Measurements from ENCODE around the gene RAD9A.
"Not testable (repeated sequence)": the region's sequence is repeated elsewhere in the genome, so short reads cannot be mapped to it uniquely, and the experiment has no call there.

RAD9A gene

DNA sequence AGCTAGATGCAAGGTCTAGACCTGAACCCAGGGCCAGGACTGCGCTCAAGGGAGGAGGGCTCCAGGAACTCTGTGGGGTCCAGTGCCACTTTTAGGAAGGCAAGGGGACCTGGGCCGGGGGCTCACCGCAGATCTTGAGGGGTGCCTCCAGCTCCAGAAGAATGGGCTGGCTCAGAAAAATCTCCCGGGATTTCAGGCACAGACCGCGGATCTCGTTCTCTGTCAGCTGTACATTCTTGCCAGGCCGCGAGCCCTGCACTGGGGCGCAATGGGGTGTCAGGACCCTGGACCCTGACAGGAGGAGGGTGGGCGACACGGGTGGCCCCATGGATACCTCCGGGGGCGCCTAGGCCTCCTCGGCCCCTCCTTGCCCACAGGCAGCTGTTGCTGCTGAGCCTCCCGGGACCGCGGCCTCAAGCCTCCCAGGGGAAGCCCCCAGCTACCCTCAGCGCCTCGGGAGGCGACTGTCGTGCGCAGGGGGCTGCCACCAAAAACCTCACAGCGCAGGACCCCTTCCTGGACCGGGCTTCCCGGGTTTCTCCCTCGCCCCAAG is 9.2 kb downstream of the RAD9A start:
- H3K36me3 ChIP-seq (replicated peaks; ENCODE audit: insufficient read depth, low read length): no peaks in the 10 kb centered on the region
- no peaks in the 10 kb centered on the region for H3K9me2 ChIP-seq (replicated peaks; ENCODE audit: insufficient read depth, low read length)
- peaks cover 9% of the 10 kb centered on the region; the same call in 1 of the 2 replicates for H3F3A ChIP-seq (ENCODE audit: insufficient read depth, low read length)
- TF ChIP-seq EZH2phosphoT487 (IDR thresholded peaks at IDR 0.05; ENCODE audit: low read length) (no peak), EZH2 (optimal IDR thresholded peaks at IDR 0.05; ENCODE audit: low read depth, low read length) (no peak)
- TF ChIP-seq, protein P1, sequence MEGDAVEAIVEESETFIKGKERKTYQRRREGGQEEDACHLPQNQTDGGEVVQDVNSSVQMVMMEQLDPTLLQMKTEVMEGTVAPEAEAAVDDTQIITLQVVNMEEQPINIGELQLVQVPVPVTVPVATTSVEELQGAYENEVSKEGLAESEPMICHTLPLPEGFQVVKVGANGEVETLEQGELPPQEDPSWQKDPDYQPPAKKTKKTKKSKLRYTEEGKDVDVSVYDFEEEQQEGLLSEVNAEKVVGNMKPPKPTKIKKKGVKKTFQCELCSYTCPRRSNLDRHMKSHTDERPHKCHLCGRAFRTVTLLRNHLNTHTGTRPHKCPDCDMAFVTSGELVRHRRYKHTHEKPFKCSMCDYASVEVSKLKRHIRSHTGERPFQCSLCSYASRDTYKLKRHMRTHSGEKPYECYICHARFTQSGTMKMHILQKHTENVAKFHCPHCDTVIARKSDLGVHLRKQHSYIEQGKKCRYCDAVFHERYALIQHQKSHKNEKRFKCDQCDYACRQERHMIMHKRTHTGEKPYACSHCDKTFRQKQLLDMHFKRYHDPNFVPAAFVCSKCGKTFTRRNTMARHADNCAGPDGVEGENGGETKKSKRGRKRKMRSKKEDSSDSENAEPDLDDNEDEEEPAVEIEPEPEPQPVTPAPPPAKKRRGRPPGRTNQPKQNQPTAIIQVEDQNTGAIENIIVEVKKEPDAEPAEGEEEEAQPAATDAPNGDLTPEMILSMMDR (IDR thresholded peaks at IDR 0.05; ENCODE audit: low read length): no peak; the same call in 1 of the 2 replicates
- H3K4me3 ChIP-seq (ENCODE audit: low read length): peak overlapping the region; percentile 96
- H3K27me3 ChIP-seq (replicated peaks; ENCODE audit: insufficient read depth, low read length): no peaks in the 10 kb centered on the region
- H3K79me2 ChIP-seq (ENCODE audit: low read length): peaks cover 52% of the 10 kb centered on the region
- peaks cover 13% of the 10 kb centered on the region; the same call in 1 of the 2 replicates for H3K4me1 ChIP-seq (ENCODE audit: low read length)
- no peak for DNase-seq
- peak overlapping the region; percentile 92 for H3K9ac ChIP-seq (ENCODE audit: low read length)
- H2AFZ ChIP-seq (ENCODE audit: low read length): no peak overlapping the region
- peak overlapping the region; percentile 92 for H3K4me2 ChIP-seq (ENCODE audit: low read depth, low read length)
- peak overlapping the region; percentile 31; the same call in 1 of the 2 replicates for H3K27ac ChIP-seq (ENCODE audit: low read length)
- no peaks in the 10 kb centered on the region for H4K20me1 ChIP-seq (ENCODE audit: insufficient read depth, low read length)
- H3K9me3 ChIP-seq (replicated peaks; ENCODE audit: insufficient read depth, low read length): no peaks in the 10 kb centered on the region

DNA sequence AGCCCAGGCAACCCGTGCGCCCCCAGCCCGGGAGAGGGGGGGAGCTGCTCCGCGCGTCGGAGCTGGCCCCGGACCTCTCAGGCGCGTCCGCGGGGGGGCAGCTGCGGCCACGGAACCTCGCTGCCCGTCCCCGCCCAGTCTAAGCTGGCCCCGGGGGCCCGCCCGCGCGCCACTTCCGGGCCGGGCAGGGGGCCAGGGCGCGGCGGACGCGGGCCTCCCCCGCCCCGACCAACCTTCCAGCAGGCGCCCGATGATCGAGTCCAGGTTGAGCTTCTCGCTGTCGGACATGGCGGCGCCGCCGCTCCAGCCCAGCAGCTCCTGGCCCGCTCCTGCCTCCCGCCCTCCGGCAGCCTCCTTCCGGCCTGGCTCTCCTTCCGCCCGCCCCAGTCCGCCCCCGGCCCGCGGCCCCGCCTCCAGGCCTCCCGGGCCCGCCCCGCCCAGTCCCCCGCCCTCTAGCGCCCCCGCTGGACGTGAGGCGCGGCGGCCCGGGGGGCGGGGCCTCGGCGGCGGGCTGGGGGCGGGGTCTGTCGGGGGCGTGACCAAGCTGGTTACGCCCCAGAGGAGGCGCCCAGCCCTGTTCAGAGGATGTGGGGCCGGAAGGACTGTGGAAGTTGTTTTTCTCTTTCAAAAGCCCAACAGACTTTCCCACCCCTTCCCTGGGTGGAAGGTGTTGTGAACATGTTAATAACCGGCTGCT is 9.9 kb downstream of the RAD9A start, which contains the start of gene PPP1CA:
PPP1CA (minus strand) TSS at position 364 of the 697 bp plus-strand sequence; CDS start at position 288, 76 bp downstream.
- Histone ChIP-seq H2AFZ (ENCODE audit: low read length) (peak within 1 kb of the TSS; percentile 52; the same call in 1 of the 2 replicates), H3K79me2 (ENCODE audit: low read length) (peaks cover 45% of the 10 kb centered on the region), H3K4me1 (ENCODE audit: low read length) (peaks cover 13% of the 10 kb centered on the region; the same call in 1 of the 2 replicates)

DNA sequence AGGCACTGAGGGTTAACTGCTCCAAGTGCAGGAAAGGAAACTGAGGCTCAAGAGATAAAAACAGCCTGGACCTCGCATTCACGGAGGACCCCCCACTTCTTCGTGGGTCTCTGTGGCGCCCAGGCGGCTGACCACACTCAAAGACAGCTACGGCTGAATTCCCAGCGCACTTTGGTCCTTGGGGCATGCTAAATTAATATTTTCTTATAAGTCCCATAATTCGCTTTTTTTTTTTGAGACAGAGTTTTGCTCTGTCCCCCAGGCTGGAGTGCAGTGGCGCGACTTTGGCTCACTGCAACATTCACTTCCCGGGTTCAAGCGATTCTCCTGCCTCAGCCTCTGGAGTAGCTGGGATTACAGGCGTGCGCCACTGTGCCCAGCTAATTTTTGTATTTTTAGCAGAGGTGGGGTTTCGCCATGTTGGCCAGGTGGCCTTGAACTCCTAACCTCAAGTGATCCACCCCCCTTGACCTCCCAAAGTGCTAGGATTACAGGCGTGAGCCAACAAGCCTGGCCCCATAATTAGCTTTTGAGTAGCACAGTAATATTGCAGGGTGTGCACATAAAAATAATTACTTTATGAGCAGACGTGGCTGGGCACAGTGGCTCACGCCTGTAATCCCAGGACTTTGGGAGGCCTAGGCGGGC is 10.5 kb downstream of the RAD9A start:
- not testable (repeated sequence) for DNase-seq; H3K27me3 ChIP-seq (replicated peaks; ENCODE audit: insufficient read depth, low read length); H3F3A ChIP-seq (ENCODE audit: insufficient read depth, low read length); H3K9me2 ChIP-seq (replicated peaks; ENCODE audit: insufficient read depth, low read length); H3K36me3 ChIP-seq (replicated peaks; ENCODE audit: insufficient read depth, low read length); H4K20me1 ChIP-seq (ENCODE audit: insufficient read depth, low read length); H3K9me3 ChIP-seq (replicated peaks; ENCODE audit: insufficient read depth, low read length)
- Histone ChIP-seq H3K27ac (ENCODE audit: low read length) (peak overlapping the region; percentile 62; the same call in 1 of the 2 replicates), H3K79me2 (ENCODE audit: low read length) (peaks cover 40% of the 10 kb centered on the region), H3K4me1 (ENCODE audit: low read length) (peaks cover 13% of the 10 kb centered on the region; the same call in 1 of the 2 replicates), H3K9ac (ENCODE audit: low read length) (peak overlapping the region; percentile 70), H2AFZ (ENCODE audit: low read length) (peak overlapping the region; percentile 52; the same call in 1 of the 2 replicates), H3K4me2 (ENCODE audit: low read depth, low read length) (peak overlapping the region; percentile 82), H3K4me3 (ENCODE audit: low read length) (peak overlapping the region; percentile 58)

More for the DNA sequence above, 9.9 kb downstream of the RAD9A start, which contains the start of gene PPP1CA:
- no peak for TF ChIP-seq EZH2phosphoT487 (IDR thresholded peaks at IDR 0.05; ENCODE audit: low read length)
- TF ChIP-seq, protein P1 (IDR thresholded peaks at IDR 0.05; ENCODE audit: low read length): peak; percentile 37; the same call in 1 of the 2 replicates
- TF ChIP-seq EZH2 (optimal IDR thresholded peaks at IDR 0.05; ENCODE audit: low read depth, low read length): no peak
- Histone ChIP-seq H3K9me2 (replicated peaks; ENCODE audit: insufficient read depth, low read length) (no peaks in the 10 kb centered on the region), H3K9ac (ENCODE audit: low read length) (peak within 1 kb of the TSS; percentile 92), H3K4me2 (ENCODE audit: low read depth, low read length) (peak within 1 kb of the TSS; percentile 92), H3K27me3 (replicated peaks; ENCODE audit: insufficient read depth, low read length) (no peaks in the 10 kb centered on the region), H3K36me3 (replicated peaks; ENCODE audit: insufficient read depth, low read length) (no peaks in the 10 kb centered on the region), H4K20me1 (ENCODE audit: insufficient read depth, low read length) (no peaks in the 10 kb centered on the region), H3K27ac (ENCODE audit: low read length) (peak within 1 kb of the TSS; percentile 62; the same call in 1 of the 2 replicates), H3K4me3 (ENCODE audit: low read length) (peak within 1 kb of the TSS; percentile 96), H3F3A (ENCODE audit: insufficient read depth, low read length) (peaks cover 9% of the 10 kb centered on the region; the same call in 1 of the 2 replicates), H3K9me3 (replicated peaks; ENCODE audit: insufficient read depth, low read length) (no peaks in the 10 kb centered on the region)
- DNase-seq: peak; percentile 84

DNA sequence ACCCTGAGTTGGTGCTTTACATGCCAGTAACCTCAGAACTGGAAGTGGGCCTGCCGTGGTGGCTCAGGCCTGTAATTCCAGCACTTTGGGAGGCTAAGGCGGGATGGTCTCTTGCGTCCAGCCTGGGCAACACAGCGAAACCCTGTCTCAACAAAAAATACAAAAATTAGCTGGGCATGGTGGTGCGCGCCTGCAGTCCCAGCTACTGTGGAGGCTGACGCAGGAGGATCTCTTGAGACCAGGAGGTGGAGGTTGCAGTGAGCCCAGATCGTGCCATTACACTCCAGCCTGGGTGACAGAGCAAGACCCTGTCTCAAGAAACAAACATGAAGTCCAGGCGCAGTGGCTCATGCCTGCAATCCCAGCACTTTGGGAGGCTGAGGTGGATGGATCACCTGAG is 11.3 kb downstream of the RAD9A start:
- H3K9me3 ChIP-seq (replicated peaks; ENCODE audit: insufficient read depth, low read length); H3K9me2 ChIP-seq (replicated peaks; ENCODE audit: insufficient read depth, low read length); H3K4me2 ChIP-seq (ENCODE audit: low read depth, low read length); H4K20me1 ChIP-seq (ENCODE audit: insufficient read depth, low read length); DNase-seq; H3K27me3 ChIP-seq (replicated peaks; ENCODE audit: insufficient read depth, low read length); H3K9ac ChIP-seq (ENCODE audit: low read length); H3K36me3 ChIP-seq (replicated peaks; ENCODE audit: insufficient read depth, low read length); H2AFZ ChIP-seq (ENCODE audit: low read length); H3K27ac ChIP-seq (ENCODE audit: low read length); H3F3A ChIP-seq (ENCODE audit: insufficient read depth, low read length); H3K4me3 ChIP-seq (ENCODE audit: low read length): not testable (repeated sequence)
- Histone ChIP-seq H3K79me2 (ENCODE audit: low read length) (peaks cover 33% of the 10 kb centered on the region), H3K4me1 (ENCODE audit: low read length) (peaks cover 13% of the 10 kb centered on the region; the same call in 1 of the 2 replicates)
